ENCODE measurements around the gene DNAJC5G. TPM values are rescaled to one million over a fixed set of nuclear protein-coding genes. Genes with fewer than 3 reads are reported as not detected.
"Not testable (repeated sequence)": the region's sequence is repeated elsewhere in the genome, so short reads cannot be mapped to it uniquely, and the experiment has no call there.

DNAJC5G gene
- total and polyA plus RNA-seq, 4 donors, result 0.22 to 1.7 (median 0.49) TPM

GRCh38 chr2:27314709-27315108 is 39.5 kb downstream of the DNAJC5G start:
- no peaks in the 10 kb centered on the region for H3K9me3 ChIP-seq (ENCODE audit: control insufficient read depth, insufficient read depth, low read length)
- no peak overlapping the region for H3K27ac ChIP-seq (ENCODE audit: low read depth, low read length)
- H3K4me1 ChIP-seq (ENCODE audit: control insufficient read depth, insufficient read depth, low read length), result no peaks in the 10 kb centered on the region
- 90% methylated on average over 7 of the region's 9 CpGs for WGBS (ENCODE audit: insufficient coverage)
- DNase-seq (ENCODE audit: low read depth in 4 of 6, low spot score in 6 of 6), result no peak
- no peaks in the 10 kb centered on the region for H3K27me3 ChIP-seq (ENCODE audit: control insufficient read depth, insufficient read depth, low read length)
- H3K4me3 ChIP-seq (ENCODE audit: low read depth, low read length), result no peak overlapping the region
- H3K36me3 ChIP-seq (ENCODE audit: control insufficient read depth, insufficient read depth, low read length), result peaks cover 30% of the 10 kb centered on the region

DNA sequence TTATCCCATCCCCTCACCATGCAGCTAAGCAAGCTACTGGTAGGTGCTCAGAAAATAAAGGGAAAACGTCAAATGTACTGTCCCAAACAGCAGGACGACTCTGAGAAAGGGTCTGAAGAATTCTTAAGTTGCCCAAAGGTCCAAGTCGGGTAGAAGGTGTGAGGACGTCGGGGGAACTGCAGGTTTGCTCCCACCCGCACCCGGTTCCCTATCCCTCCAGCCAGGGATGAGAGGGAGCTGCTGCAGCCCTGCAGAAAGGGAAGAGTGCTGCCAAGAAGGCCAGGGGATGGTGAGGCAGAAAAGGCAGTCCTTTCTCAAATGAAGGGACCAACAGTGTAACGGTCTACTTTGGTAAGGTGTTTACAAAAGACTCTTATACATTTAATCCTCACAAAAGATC is 39.9 kb downstream of the DNAJC5G start:
- H3K36me3 ChIP-seq (ENCODE audit: control insufficient read depth, insufficient read depth, low read length), result peaks cover 34% of the 10 kb centered on the region
- 71% methylated on average over 4 of the region's 8 CpGs for WGBS (ENCODE audit: insufficient coverage)
- DNase-seq (ENCODE audit: low read depth in 4 of 6, low spot score in 6 of 6), result no peak

GRCh38 chr2:27316655-27317412 is 41.6 kb downstream of the DNAJC5G start:
- Histone ChIP-seq H3K4me1 (ENCODE audit: control insufficient read depth, insufficient read depth, low read length) (no peaks in the 10 kb centered on the region), H3K4me3 (ENCODE audit: low read depth, low read length) (no peak overlapping the region), H3K27me3 (ENCODE audit: control insufficient read depth, insufficient read depth, low read length) (no peaks in the 10 kb centered on the region), H3K27ac (ENCODE audit: low read depth, low read length) (no peak overlapping the region), H3K36me3 (ENCODE audit: control insufficient read depth, insufficient read depth, low read length) (peaks cover 26% of the 10 kb centered on the region), H3K9me3 (ENCODE audit: control insufficient read depth, insufficient read depth, low read length) (no peaks in the 10 kb centered on the region)
- peak in 1 of 6 donors; percentile 26 for DNase-seq (ENCODE audit: low read depth in 4 of 6, low spot score in 6 of 6)
- 81% methylated on average over 11 of the region's 12 CpGs for WGBS (ENCODE audit: insufficient coverage)

More for the DNA sequence above, 39.9 kb downstream of the DNAJC5G start:
- H3K4me3 ChIP-seq (ENCODE audit: low read depth, low read length), result no peak overlapping the region
- no peak overlapping the region for H3K27ac ChIP-seq (ENCODE audit: low read depth, low read length)
- no peaks in the 10 kb centered on the region for H3K9me3 ChIP-seq (ENCODE audit: control insufficient read depth, insufficient read depth, low read length)
- H3K27me3 ChIP-seq (ENCODE audit: control insufficient read depth, insufficient read depth, low read length), result no peaks in the 10 kb centered on the region
- H3K4me1 ChIP-seq (ENCODE audit: control insufficient read depth, insufficient read depth, low read length), result no peaks in the 10 kb centered on the region

GRCh38 chr2:27319839-27320238 is 44.6 kb downstream of the DNAJC5G start:
- H3K36me3 ChIP-seq (ENCODE audit: control insufficient read depth, insufficient read depth, low read length), result peaks cover 18% of the 10 kb centered on the region
- not testable (repeated sequence) for H3K4me1 ChIP-seq (ENCODE audit: control insufficient read depth, insufficient read depth, low read length); H3K9me3 ChIP-seq (ENCODE audit: control insufficient read depth, insufficient read depth, low read length); H3K27ac ChIP-seq (ENCODE audit: low read depth, low read length); H3K27me3 ChIP-seq (ENCODE audit: control insufficient read depth, insufficient read depth, low read length); H3K4me3 ChIP-seq (ENCODE audit: low read depth, low read length); DNase-seq (ENCODE audit: low read depth in 4 of 6, low spot score in 6 of 6)
- 98% methylated on average over 12 of the region's 15 CpGs for WGBS (ENCODE audit: insufficient coverage)

DNA sequence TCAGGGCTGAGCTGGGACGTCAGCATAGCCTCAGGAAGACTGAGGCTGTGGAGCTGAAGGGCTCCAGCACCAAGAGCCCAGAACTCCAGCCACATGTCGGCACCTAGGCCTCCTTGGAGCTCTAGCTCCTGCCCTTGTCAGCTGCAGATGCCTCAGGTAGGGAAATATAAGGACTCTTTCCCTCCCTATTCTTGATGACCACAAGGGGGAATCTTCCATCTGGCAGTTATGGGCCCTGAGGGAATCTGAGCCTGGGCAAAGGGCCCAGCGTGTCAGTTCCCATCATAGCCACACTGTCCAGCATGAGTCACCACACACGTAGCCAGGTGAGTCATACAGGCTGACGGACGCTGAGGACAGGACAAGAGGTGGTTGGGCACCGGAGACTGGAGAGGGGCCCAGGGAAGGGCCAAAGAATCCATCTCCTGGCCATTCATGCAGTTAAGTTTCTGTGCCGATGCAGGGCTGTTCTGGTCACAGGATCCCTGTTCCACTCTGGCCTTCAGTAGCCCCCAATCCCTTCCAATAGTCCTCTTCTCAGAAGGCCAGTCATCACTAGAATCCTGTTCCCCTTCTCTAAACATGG is 45.8 kb downstream of the DNAJC5G start:
- Histone ChIP-seq H3K36me3 (ENCODE audit: control insufficient read depth, insufficient read depth, low read length) (peaks cover 18% of the 10 kb centered on the region), H3K9me3 (ENCODE audit: control insufficient read depth, insufficient read depth, low read length) (no peaks in the 10 kb centered on the region), H3K4me1 (ENCODE audit: control insufficient read depth, insufficient read depth, low read length) (peaks cover 10% of the 10 kb centered on the region), H3K27me3 (ENCODE audit: control insufficient read depth, insufficient read depth, low read length) (no peaks in the 10 kb centered on the region), H3K4me3 (ENCODE audit: low read depth, low read length) (no peak overlapping the region), H3K27ac (ENCODE audit: low read depth, low read length) (no peak overlapping the region)
- WGBS (ENCODE audit: insufficient coverage), result 77% methylated on average over 8 of the region's 8 CpGs
- no peak for DNase-seq (ENCODE audit: low read depth in 4 of 6, low spot score in 6 of 6)

GRCh38 chr2:27322301-27322765 is 47.1 kb downstream of the DNAJC5G start:
- peaks cover 23% of the 10 kb centered on the region for H3K36me3 ChIP-seq (ENCODE audit: control insufficient read depth, insufficient read depth, low read length)
- peak overlapping the region; percentile 99 for H3K4me3 ChIP-seq (ENCODE audit: low read depth, low read length)
- 10% methylated on average over 5 of the region's 10 CpGs for WGBS (ENCODE audit: insufficient coverage)
- no peaks in the 10 kb centered on the region for H3K9me3 ChIP-seq (ENCODE audit: control insufficient read depth, insufficient read depth, low read length)
- no peaks in the 10 kb centered on the region for H3K27me3 ChIP-seq (ENCODE audit: control insufficient read depth, insufficient read depth, low read length)
- DNase-seq (ENCODE audit: low read depth in 4 of 6, low spot score in 6 of 6), result no peak
- H3K27ac ChIP-seq (ENCODE audit: low read depth, low read length), result peak overlapping the region; percentile 98
- peaks cover 10% of the 10 kb centered on the region for H3K4me1 ChIP-seq (ENCODE audit: control insufficient read depth, insufficient read depth, low read length)

GRCh38 chr2:27322766-27323595 is 47.7 kb downstream of the DNAJC5G start, which contains the start of gene MPV17:
Gene MPV17, minus strand, starts transcription at chr2:27323097. Its CDS starts 580 bp downstream, at chr2:27322517.
- H3K9me3 ChIP-seq (ENCODE audit: control insufficient read depth, insufficient read depth, low read length), result no peaks in the 10 kb centered on the region
- H3K27ac ChIP-seq (ENCODE audit: low read depth, low read length), result peak within 1 kb of the TSS; percentile 98
- H3K36me3 ChIP-seq (ENCODE audit: control insufficient read depth, insufficient read depth, low read length), result peaks cover 30% of the 10 kb centered on the region
- peak; percentile 68 to 98 (median 88) for DNase-seq (ENCODE audit: low read depth in 4 of 6, low spot score in 6 of 6)
- peak within 1 kb of the TSS; percentile 99 for H3K4me3 ChIP-seq (ENCODE audit: low read depth, low read length)
- no peaks in the 10 kb centered on the region for H3K27me3 ChIP-seq (ENCODE audit: control insufficient read depth, insufficient read depth, low read length)
- peaks cover 10% of the 10 kb centered on the region for H3K4me1 ChIP-seq (ENCODE audit: control insufficient read depth, insufficient read depth, low read length)
- 0% methylated on average over 31 of the region's 39 CpGs for WGBS (ENCODE audit: insufficient coverage)

DNA sequence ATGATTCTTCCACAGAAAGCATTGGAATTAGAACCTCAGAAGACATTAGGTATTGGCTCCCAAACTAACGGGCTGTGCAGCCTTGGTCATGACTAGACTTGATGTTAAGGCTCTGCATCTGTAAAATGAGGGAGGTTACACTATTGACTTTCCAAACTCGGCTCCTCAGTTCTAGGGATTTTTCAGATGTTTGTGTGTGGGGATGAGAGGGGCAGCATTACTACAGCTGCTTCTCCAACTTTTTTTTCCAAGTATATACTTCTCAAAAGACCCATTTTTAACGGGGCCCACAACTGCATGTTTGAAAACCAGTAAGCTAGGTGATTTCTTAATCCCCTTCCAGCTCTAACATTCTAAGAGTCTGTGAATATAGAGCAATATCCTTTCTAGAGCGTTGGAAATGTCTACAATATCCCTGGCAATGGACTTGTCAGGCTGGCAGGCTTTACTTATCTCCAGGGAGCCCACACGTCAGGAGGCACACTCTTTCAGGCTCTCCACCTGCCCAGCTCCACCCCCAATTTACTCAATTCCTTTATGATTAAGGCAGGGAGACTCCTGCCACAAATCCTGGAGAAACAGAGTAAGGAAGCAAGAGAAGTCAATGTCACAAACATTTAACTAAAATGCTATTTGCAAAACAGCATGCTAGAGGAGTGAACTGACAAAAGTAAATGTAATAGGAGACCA is 48.5 kb downstream of the DNAJC5G start:
- H3K9me3 ChIP-seq (ENCODE audit: control insufficient read depth, insufficient read depth, low read length), result no peaks in the 10 kb centered on the region
- peak overlapping the region; percentile 99 for H3K4me3 ChIP-seq (ENCODE audit: low read depth, low read length)
- H3K27ac ChIP-seq (ENCODE audit: low read depth, low read length), result peak overlapping the region; percentile 98
- peaks cover 10% of the 10 kb centered on the region for H3K4me1 ChIP-seq (ENCODE audit: control insufficient read depth, insufficient read depth, low read length)
- 24% methylated on average over 3 of the region's 5 CpGs for WGBS (ENCODE audit: insufficient coverage)
- no peak for DNase-seq (ENCODE audit: low read depth in 4 of 6, low spot score in 6 of 6)
- no peaks in the 10 kb centered on the region for H3K27me3 ChIP-seq (ENCODE audit: control insufficient read depth, insufficient read depth, low read length)
- peaks cover 36% of the 10 kb centered on the region for H3K36me3 ChIP-seq (ENCODE audit: control insufficient read depth, insufficient read depth, low read length)

DNA sequence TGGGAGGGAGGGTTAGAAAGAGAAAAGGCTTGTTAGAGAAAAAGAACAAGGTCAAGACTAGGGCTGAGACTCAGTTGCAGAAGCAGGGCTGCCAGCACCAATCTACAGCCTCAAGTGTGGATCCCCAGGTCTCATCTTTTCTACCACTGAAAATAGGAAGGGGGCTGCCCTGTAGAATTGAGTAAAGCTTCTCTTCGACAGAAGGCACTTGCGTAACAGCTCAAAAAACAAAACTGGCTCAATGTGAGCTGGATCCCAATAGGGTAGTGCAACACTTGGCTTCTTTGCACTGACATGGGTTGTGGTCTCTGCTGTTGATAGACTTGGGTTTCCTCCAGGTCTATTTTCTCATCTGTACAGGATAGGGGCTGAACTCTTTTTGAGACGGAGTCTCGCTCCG is 49.5 kb downstream of the DNAJC5G start:
- no peak overlapping the region for H3K4me3 ChIP-seq (ENCODE audit: low read depth, low read length)
- H3K27me3 ChIP-seq (ENCODE audit: control insufficient read depth, insufficient read depth, low read length), result no peaks in the 10 kb centered on the region
- H3K4me1 ChIP-seq (ENCODE audit: control insufficient read depth, insufficient read depth, low read length), result peaks cover 10% of the 10 kb centered on the region
- WGBS (ENCODE audit: insufficient coverage), result 86% methylated on average over 5 of the region's 5 CpGs
- no peak for DNase-seq (ENCODE audit: low read depth in 4 of 6, low spot score in 6 of 6)
- no peaks in the 10 kb centered on the region for H3K9me3 ChIP-seq (ENCODE audit: control insufficient read depth, insufficient read depth, low read length)
- peaks cover 42% of the 10 kb centered on the region for H3K36me3 ChIP-seq (ENCODE audit: control insufficient read depth, insufficient read depth, low read length)
- H3K27ac ChIP-seq (ENCODE audit: low read depth, low read length), result no peak overlapping the region

All from spinal cord (tissue), 10 donors.